ENCODE results near the gene MT1H. TPM values are rescaled to one million over a fixed set of nuclear protein-coding genes. Genes with fewer than 3 reads are reported as not detected.

Gene MT1H
- total RNA-seq, 4 donors from 2014 or later, result 5.7 TPM; not detected in 3

GRCh38 chr16:56653218-56653617 lies 16.4 kb upstream of the MT1H start:
- Histone ChIP-seq H3K4me3 (no peak overlapping the region), H3K27ac (no peak overlapping the region), H3K36me3 (no peaks in the 10 kb centered on the region), H3K4me1 (peaks cover 9 to 24% (median 11%) of the 10 kb centered on the region in 3 donors), H3K9me3 (no peaks in the 10 kb centered on the region), H3K27me3 (peaks cover 0 to 61% (median 0%) of the 10 kb centered on the region in 4 donors)
- DNase-seq, result no peak
- intact Hi-C loops (cut with DNase I), result no loop called here
- 72 to 85% methylated on average over 7 of the region's 7 CpGs for WGBS, 2 donors
- TF ChIP-seq POLR2A (IDR thresholded peaks at IDR 0.05) (no peak), CTCF (IDR thresholded peaks at IDR 0.05) (no peak)

- TF ChIP-seq CTCF (IDR thresholded peaks at IDR 0.05), result peak in 1 of 6 experiments; percentile 10
- TF ChIP-seq POLR2A (IDR thresholded peaks at IDR 0.05), result peak in 1 of 4 donors; percentile 59
- H3K27me3 ChIP-seq, result peaks cover 0 to 68% (median 5%) of the 10 kb centered on the region in 4 donors
- WGBS, 2 donors, result 0 to 4% methylated on average over 7 to 9 of the region's 46 CpGs
- H3K4me1 ChIP-seq, result peaks cover 16 to 30% (median 16%) of the 10 kb centered on the region in 3 donors
- intact Hi-C loops (cut with DNase I), result no loop called here
- H3K27ac ChIP-seq, result peak within 1 kb of the TSS; percentile 58 to 77 (median 72)
- peak within 1 kb of the TSS; percentile 43 to 71 (median 55) for H3K4me3 ChIP-seq
- H3K9me3 ChIP-seq, result no peaks in the 10 kb centered on the region
- H3K36me3 ChIP-seq, result no peaks in the 10 kb centered on the region
- no peak for DNase-seq
These were observed 11.9 kb upstream of the MT1H start, which contains the start of gene MT1F for GRCh38 chr16:56657555-56658326. MT1F (plus strand) TSS chr16:56657959; CDS start chr16:56658059, 100 bp downstream.

GRCh38 chr16:56658327-56658875 lies 11.2 kb upstream of the MT1H start:
- peak overlapping the region in 3 of 4 donors; percentile 71 to 77 (median 74) for H3K27ac ChIP-seq

GRCh38 chr16:56662357-56663354 lies 7.0 kb upstream of the MT1H start:
- TF ChIP-seq POLR2A (IDR thresholded peaks at IDR 0.05) (no peak), CTCF (IDR thresholded peaks at IDR 0.05) (no peak)

More at GRCh38 chr16:56658327-56658875, 11.2 kb upstream of the MT1H start:
- DNase-seq, result no peak
- peaks cover 0 to 68% (median 10%) of the 10 kb centered on the region in 4 donors for H3K27me3 ChIP-seq
- no peaks in the 10 kb centered on the region for H3K36me3 ChIP-seq
- peaks cover 16 to 32% (median 18%) of the 10 kb centered on the region in 3 donors for H3K4me1 ChIP-seq
- intact Hi-C loops (cut with DNase I), result no loop called here
- no peaks in the 10 kb centered on the region for H3K9me3 ChIP-seq
- peak overlapping the region in 3 of 4 donors; percentile 55 to 71 (median 55) for H3K4me3 ChIP-seq
- WGBS, 2 donors, result 56 to 65% methylated on average over 6 to 8 of the region's 10 CpGs
- no peak for TF ChIP-seq POLR2A (IDR thresholded peaks at IDR 0.05)
- TF ChIP-seq CTCF (IDR thresholded peaks at IDR 0.05), result no peak

More at GRCh38 chr16:56662357-56663354, 7.0 kb upstream of the MT1H start:
- H3K4me3 ChIP-seq, result peak overlapping the region in 2 of 4 donors; percentile 29 to 50
- no peak for DNase-seq
- intact Hi-C loops (cut with DNase I), result no loop called here
- H3K4me1 ChIP-seq, result peaks cover 12 to 40% (median 17%) of the 10 kb centered on the region in 3 donors
- no peaks in the 10 kb centered on the region for H3K36me3 ChIP-seq
- no peak overlapping the region for H3K27ac ChIP-seq
- peaks cover 0 to 100% (median 10%) of the 10 kb centered on the region in 4 donors for H3K27me3 ChIP-seq
- no peaks in the 10 kb centered on the region for H3K9me3 ChIP-seq
- 28 to 41% methylated on average over 17 to 32 of the region's 48 CpGs for WGBS, 2 donors

All from esophagus squamous epithelium (tissue), 5 donors.